GM19240 (cell line): ENCODE measurements around the gene ZNF263.
"Not testable (repeated sequence)": the region's sequence is repeated elsewhere in the genome, so short reads cannot be mapped to it uniquely, and the experiment has no call there.

Source experiments
- DNase-seq: peaks from one replicate; pipeline ENCODE4 v3.0.0; 2011; ENCODE audit warnings: low spot score; ENCODE audit not compliant: insufficient read length

ZNF263 gene

DNA sequence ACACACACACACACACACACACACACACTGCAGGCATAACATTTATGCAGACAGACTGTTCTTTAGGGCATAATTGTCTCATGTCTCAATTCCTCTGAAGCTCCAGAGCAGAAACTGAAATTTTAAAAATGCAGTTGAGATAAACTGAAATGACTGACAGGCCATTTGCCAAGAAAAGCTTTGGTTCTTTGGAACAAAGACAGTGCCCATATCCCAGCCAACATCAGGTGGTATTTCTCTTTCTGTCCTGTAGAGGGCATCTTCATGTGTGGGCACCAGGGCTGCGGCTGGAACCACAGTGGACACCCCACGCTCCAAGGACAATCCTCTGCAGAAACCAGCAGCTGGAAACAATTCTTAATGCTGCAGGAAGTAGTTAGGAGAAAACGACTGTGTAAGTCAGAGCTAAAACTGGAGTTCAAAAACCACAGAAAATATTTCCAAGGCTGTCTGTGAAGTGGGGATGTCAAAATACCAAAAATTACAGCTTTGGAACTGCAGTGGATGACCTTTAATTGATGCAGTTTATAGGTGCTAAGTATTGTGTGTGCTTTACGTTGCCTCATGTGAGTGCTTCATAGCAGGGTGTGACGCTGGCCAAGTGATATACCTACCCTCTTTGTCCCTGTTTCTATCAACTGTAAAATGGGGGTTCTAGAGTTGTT, 16.3 kb upstream of the ZNF263 start:
- DNase-seq = no peak

DNA sequence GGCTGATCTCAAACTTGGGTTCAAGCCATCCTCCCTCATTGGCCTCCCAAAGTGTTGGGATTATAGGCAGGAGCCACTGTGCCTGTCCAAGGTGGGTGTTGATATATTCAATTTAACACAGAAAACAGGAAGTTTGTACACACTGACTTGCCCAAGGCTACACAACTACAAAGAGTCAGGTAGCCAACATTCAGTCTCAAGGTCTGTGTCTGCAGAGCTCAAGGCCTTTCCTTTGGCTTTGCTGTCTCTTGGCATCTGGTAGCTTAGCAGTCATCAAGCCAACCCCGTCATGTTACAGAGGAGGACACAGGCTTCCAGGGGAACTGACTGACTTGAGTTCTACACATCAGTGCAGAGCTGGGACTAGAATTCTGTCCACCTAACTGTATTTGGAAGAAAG, 15.0 kb upstream of the ZNF263 start:
- no peak for DNase-seq

DNA sequence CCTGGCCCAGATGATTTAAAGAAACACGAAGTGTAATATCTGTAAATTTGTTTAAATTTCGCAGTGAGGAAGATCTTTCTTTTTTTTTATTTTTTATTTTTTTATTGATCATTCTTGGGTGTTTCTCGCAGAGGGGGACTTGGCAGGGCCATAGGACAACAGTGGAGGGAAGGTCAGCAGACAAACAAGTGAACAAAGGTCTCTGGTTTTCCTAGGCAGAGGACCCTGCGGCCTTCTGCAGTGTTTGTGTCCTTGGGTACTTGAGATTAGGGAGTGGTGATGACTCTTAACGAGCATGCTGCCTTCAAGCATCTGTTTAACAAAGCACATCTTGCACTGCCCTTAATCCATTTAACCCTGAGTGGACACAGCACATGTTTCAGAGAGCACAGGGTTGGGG, 12.6 kb upstream of the ZNF263 start:
- DNase-seq = not testable (repeated sequence)

DNA sequence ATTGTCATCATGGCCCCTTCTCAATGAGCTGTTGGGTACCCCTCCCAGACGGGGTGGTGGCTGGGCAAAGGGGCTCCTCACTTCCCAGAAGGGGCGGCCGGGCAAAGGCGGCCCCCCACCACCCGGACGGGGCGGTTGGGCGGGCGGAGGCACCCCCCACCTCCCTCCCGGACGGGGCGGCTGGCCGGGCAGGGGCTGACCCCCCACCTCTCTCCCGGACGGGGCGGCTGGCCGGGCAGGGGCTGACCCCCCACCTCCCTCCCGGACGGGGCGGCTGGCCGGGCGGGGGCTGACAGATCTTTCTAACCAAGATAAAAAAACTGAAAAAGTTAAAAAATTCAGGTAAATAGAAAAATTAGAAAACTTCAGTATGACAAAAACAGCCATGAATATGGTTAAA, 12.0 kb upstream of the ZNF263 start:
- not testable (repeated sequence) for DNase-seq

DNA sequence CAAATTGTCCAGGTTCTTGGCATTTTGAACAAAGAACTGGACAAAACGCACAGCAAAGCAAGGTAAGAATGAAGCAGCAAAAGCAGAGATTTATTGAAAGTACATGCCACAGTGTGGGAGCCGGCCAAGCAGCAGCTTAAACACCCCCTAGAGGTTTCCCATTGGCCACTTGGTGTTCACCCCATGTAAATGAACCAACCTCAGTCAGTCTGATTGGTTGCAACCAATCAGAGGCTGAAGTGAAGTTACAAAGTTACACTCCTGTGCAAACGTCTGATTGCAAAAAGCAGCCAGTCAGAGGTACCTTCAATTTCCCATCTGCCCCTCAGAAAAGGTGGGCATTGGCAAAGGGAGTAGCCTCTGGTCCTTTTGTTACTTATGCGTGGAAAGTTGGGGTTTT, 8.8 kb upstream of the ZNF263 start:
- DNase-seq = no peak

DNA sequence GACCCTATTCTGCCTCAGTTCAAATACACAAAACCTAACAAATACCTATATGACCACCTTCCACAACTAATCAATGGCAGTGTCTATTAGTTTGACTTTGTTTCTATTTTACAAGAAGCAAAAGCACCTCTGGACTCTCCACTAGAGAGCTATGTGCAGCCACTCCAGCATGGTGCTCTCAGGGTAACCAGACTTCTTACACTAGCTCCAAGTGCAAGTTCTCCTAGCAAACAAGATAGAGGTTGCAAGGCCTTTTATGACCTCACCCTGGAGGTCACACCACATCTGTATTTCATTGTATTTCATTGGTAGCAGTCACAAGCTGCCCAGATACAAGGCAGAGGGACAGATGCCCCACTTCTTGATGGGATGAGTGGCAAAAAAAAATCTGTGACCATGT, 8.3 kb upstream of the ZNF263 start:
- no peak for DNase-seq

DNA sequence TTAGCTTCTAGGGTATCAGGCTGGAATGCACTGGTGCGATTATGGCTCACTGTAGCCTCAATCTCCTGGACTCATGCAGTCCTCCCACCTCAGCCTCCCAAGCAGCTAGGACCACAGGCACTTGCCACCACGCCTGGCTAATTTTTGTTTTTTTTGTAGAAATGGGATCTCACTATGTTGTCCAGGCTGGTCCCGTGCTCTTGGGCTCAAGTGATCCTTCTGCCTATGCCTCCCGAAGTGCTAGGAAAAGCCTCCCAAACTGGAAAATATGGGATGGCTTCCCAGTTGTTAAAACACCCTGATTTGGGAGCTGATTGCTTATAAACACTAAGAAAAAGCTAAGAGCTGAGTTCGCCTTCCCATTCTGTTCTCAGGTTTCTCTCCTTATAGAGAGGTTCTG, 6.6 kb upstream of the ZNF263 start:
- no peak for DNase-seq

DNA sequence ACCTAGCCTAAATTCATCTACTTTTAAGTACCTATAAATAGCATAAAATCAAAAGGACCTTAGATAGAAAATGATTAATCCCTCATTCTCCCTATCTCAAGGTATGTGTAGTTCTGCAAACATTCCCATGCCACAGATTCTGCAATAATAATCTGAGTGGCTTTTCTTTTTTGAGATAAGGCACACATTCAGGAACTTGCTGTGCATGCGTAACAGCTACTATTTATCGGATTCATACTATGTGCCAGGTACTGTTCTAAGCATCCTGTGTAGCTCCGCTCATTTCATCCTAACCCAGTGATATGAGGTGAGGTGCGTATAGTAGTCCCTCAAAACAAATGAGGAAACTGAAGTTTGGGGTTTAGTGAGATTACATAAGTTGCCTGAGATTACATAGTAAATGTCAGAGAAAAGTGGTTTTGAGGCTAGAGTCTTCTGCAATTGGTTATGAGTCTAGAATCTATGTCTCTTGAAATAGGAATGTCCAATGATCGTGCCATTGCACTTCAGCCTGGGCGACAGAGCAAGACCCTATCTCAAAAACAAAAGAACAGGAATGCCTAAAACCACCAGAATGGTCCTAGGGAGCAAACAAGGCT, 2.0 kb upstream of the ZNF263 start:
- DNase-seq = no peak

DNA sequence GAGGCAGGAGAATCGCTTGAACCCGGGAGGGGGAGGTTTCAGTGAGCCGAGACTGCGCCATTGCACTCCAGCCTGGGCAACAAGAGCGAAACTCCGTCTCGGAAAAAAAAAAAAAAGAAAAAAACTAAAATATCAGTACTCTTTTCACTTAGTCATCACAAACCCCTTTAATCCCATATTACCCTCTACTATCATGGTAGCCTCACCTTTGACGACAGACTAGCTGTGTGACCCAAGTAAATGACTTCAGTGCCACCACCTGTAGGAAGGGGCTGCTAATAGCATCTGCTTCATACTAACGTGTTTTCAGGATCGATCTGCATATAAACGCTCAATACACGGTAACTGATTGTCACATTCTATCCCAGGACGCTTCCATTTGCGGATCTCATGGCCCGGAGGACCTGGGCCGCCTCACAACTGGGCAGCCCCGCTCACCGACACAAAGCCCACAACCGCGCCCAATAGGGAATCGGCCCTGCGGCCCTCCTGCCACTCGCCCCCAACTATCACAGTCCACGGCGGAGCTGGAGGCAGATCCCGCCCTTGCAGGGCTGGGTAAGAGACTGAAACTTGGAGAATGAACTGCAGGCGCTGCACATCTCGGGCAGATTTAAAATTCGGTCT, 1.1 kb upstream of the ZNF263 start:
- DNase-seq = peak; percentile 33

DNA sequence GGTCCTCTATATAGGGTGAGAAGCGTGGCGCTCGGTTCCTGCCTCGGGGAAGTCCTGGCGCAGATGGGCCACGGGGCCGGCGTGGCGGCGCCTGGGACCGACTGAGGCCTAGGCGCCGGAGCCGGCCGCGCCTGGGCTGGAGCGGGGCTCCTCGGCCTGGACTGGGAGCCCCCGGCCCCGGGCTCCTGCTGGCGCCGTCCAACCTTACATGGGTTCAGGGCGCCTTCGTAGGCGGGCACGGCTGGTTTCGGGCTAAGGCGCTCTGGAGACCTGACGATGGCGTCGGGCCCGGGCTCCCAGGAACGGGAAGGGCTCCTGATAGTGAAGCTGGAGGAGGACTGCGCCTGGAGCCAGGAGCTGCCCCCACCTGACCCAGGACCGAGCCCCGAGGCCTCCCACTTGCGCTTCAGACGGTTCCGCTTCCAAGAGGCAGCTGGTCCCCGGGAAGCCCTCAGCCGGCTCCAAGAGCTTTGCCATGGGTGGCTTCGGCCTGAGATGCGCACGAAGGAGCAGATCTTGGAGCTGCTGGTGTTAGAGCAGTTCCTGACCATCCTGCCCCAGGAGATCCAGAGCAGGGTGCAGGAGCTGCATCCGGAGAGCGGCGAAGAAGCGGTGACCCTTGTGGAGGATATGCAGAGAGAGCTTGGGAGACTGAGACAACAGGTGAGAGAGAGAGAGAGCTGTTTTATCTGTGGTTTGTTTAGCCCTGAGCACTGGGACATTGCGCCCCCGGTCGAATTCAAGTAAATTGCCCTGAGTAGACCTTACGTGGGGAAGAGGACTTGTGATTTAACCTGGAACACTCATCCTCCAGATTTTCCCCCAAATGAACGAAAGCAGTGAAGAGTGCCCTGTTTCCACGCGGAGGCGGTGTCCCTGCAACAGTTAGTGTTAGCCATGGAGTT, 504 bp downstream of the ZNF263 start:
- DNase-seq = no peak

DNA sequence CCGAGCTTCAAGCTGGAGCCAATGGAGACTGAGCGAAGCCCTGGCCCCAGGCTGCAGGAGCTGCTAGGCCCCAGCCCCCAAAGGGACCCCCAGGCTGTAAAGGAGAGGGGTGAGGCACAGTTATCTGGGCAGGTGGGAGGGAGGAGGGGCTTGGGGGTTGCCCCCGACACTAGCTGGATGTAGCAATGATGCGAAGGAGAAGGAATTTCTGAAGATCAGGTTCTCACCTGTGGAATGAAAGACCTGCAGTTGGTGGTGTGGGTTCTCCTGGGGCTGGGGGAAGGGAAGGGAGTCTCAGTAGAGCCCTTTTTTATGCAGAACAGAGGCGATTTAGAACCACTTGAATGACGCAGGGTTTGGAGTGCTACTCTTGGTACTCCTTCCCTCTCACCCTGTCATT, 1.8 kb downstream of the ZNF263 start:
- DNase-seq = no peak

DNA sequence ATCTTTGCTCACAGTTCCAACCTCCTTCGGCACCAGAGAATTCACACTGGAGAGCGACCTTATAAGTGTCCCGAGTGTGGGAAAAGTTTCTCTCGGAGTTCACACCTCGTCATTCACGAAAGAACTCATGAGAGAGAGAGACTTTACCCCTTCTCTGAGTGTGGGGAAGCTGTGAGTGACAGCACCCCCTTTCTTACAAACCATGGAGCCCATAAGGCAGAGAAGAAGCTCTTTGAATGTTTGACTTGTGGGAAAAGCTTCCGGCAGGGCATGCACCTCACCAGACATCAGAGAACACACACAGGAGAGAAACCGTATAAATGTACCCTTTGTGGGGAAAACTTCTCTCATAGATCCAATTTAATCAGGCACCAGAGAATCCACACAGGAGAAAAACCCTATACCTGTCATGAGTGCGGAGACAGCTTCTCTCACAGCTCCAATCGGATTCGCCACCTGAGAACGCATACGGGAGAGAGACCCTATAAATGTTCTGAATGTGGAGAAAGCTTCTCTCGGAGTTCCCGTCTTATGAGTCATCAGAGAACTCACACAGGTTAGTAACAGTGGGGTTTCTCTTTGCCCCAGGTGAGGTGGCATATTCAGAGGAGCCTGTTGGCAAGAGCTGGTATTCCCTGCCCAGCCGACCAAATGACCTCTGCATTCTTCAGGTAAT, 6.8 kb downstream of the ZNF263 start:
- DNase-seq = no peak

DNA sequence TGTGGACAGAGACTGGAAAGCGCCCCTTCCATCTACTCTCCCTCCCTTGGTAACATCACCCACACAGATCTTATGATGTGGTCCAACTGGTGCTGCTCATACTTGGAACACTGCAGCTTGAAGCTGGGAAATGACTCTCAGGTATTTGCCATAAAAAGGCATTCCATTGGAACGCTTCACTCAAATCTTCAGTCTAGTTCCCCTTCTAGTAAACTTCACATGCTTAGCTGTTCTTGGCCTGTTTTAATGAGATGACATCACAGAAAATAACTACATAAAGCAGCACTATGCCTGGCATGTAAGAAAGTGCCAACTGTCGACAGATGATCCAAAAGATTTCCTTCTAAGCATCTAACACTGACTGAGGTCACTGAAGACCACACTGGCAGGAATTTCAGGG, 9.3 kb downstream of the ZNF263 start:
- DNase-seq = no peak

DNA sequence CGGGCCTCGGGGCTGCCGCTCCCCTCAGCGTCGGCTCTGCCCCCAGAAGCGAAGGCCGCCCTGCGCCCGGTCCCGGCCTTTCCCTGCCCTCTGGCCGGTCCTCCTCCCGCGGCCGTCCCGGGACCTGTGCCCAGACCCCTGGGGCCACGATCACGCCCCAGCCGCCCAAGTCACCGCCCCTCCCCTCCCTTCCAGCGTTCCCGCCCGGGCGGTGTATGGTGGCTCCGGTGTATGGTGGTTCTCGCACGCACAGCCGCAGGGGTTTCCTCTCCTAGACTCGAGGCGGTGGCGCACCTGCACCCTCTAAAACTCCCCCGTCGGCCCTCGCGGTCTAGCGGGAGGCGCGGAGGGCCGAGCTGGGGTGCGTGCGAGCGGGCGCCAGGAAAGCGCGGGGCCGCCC, 11.9 kb downstream of the ZNF263 start:
- no peak for DNase-seq

DNA sequence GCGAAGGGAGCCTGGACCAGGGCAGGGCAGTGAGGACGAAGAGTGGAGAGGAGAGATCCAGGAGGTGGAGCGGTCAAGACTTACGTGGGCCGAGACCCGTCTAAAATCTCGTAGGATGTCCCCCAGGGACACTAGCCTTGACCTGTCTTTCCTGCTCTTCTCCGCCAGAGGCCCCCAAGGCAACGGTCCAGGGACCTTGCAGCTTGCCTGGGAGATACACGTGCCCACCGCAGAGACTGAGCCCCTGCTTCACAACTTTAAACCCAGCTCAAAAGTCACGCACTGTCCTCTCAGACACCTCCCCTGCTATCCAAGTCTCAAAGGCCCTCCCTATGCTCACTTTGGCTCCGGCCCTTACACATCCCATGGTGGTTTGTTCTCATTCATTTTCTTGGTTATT, 12.5 kb downstream of the ZNF263 start:
- no peak for DNase-seq

DNA sequence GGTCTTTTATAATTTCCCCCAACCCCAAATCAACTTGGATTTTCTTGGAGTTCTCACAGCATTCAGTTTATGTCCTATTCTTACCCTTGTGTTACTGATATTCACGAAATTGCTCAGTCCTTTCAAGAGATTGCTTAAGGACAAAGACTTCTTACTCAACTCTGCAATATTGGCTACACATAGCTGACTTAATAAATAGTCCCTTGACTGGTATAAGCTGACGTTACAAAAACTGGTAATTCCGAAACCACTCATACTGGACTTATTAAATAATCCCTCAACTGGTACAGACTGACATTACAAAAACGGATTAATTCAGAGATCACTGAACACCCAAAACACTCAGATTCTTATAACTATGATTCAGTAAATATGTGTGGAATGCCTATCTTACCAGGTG, 21.1 kb downstream of the ZNF263 start:
- DNase-seq = no peak

DNA sequence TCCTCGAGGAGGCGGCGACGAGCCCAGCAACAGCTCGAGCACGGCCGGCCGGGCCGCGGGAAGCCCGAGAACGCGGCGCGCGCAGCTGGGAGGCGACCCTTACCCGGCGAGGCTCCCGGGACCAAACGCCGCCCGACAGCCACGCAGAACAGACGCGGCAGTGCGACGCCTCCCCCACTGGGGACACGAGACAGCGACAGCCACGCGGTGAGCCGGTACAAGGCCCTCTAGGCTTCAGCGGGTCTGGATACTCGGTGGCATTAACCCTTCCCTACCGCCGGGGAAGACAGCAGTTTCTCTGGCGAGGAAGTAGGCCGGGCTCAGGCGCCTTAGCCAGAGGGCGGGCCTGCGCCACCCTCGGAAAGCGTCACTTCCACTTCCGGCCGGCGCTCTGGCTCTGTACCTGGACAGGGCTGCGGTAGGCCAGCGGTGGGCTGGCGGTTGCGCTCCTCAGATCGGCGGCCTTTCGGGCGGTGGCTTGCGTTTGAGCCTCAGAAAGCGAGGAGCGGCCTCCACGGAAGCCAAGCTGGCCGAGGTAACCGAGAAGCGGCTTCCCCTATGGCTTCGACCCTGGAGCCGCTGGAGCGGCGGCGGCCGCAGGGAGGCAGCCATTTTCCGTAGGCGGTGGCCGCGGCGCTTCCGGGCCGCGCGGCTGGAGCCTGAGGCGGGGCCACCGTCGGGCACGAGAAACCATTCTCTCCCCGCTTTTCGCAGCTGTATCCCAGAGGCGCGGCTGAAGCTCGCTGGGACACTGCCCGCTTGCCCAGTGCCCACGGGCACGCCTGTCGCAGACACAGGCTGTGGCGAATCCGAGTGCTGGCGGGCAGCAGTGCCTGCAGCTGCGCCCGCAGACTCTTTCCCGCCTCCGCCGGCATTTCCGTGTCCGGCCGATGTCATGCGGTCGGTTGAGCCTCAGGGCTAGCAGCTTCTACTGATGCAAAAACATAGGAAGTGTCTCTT, 22.1 kb downstream of the ZNF263 start, which contains the start of the genes TIGD7 and ZNF75A:
TSS of gene TIGD7 (minus strand) at position 322 of the 960 bp plus-strand sequence. CDS start 4,816 bp downstream, outside the sequence.
TSS of gene ZNF75A (plus strand) at position 389 of the 960 bp plus-strand sequence. CDS start 2,932 bp downstream, outside the sequence.
- peak; percentile 75 for DNase-seq

DNA sequence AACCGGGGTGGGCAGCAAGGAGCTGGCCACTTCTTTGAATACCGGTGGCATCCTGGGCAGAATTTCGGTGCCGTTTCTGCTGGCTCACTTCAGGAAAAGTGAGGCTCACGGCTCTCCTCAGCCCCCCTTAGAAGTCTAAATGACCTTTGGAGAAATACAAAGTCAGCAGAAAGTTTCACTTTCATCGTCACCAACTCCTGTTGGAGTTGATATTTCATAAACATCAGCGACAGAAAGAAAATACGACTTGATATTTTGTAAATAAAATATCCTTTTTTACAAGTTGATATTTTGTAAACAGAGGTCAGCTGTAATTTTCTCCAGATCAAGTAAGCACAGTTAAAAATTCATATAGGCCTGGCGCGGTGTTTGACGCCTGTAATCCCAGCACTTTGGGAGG, 22.8 kb downstream of the ZNF263 start:
- no peak for DNase-seq

DNA sequence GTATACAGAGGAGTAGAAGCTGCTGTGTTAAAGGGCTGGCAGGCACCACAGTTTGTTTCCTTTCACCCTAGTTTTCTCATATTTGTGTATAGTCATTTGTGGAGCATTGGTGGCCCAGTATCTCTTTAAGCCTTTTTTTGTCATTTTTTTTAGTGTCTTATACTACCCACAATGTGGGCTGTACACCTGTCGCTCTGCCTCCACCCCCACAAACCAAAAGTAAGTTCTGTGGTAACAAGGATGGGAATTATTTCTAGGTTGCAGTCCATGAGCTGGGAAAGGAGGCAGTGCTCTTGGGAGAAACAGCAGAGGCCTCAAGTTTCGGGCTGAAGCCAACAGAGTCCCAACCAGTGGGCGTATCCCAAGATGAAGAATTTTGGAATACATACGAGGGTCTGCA, 28.2 kb downstream of the ZNF263 start:
- no peak for DNase-seq
